GM23338 (cell line): ENCODE data around the gene RNF215. TPM values are rescaled to one million over a fixed set of nuclear protein-coding genes. Genes with fewer than 3 reads are reported as not detected.

Source experiments
- ATAC-seq: fragments of 200-7000 bp; cut with Tn5 transposase; 3 replicates; pipeline ENCODE4 v1.9.1; 2020
- DNase-seq: peaks from one replicate; pipeline ENCODE4 v3.0.0-alpha.2; 2015; ENCODE audit warnings: low spot score
- H2AFZ ChIP-seq: fragments of 200-600 bp; sonication (generic); 2 replicates; pipeline ENCODE4 v1.8.0; 2016; ENCODE audit warnings: antibody characterized with exemption, mild to moderate bottlenecking, moderate library complexity
- H3F3A ChIP-seq: fragments of 200-600 bp; sonication (generic); replicated peaks from 2 replicates; pipeline ENCODE4 v1.8.0; 2017; ENCODE audit warnings: antibody characterized with exemption, mixed run types, low read depth
- H3K27ac ChIP-seq: fragments of 200-600 bp; sonication (generic); 2 replicates; pipeline ENCODE4 v1.6.1; 2016; ENCODE audit warnings: low read depth
- H3K27me3 ChIP-seq: fragments of 200-600 bp; sonication (generic); 2 replicates; pipeline ENCODE4 v1.8.0; 2016; ENCODE audit warnings: mild to moderate bottlenecking, mixed run types, moderate library complexity; ENCODE audit not compliant: insufficient read depth
- H3K36me3 ChIP-seq: fragments of 200-600 bp; sonication (generic); 2 replicates; pipeline ENCODE4 v1.8.0; 2016; ENCODE audit warnings: mild to moderate bottlenecking; ENCODE audit not compliant: insufficient read depth
- H3K4me1 ChIP-seq: fragments of 200-600 bp; sonication (generic); 2 replicates; pipeline ENCODE4 v1.8.0; 2016; ENCODE audit warnings: mild to moderate bottlenecking, moderate library complexity; ENCODE audit not compliant: insufficient read depth
- H3K4me2 ChIP-seq: fragments of 200-600 bp; sonication (generic); 2 replicates; pipeline ENCODE4 v1.7.1; 2017; ENCODE audit warnings: mixed run types
- H3K4me3 ChIP-seq: fragments of 200-600 bp; sonication (generic); 2 replicates; pipeline ENCODE4 v1.6.1; 2016; ENCODE audit warnings: mixed run types
- H3K79me2 ChIP-seq: fragments of 200-600 bp; sonication (generic); replicated peaks from 2 replicates; pipeline ENCODE4 v1.8.0; 2017; ENCODE audit warnings: mild to moderate bottlenecking; ENCODE audit not compliant: insufficient read depth
- H3K9me2 ChIP-seq: fragments of 200-600 bp; sonication (generic); 2 replicates; pipeline ENCODE4 v1.8.0; 2017; ENCODE audit not compliant: insufficient read depth
- H4K20me1 ChIP-seq: fragments of 200-600 bp; sonication (generic); replicated peaks from 2 replicates; pipeline ENCODE4 v1.8.0; 2017; ENCODE audit warnings: mild to moderate bottlenecking; ENCODE audit not compliant: insufficient read depth
- H3K27ac Mint-ChIP-seq: 2 replicates; pipeline ENCODE4 v1.8.0; 2020; ENCODE audit warnings: inconsistent platforms, mild to moderate bottlenecking, moderate library complexity, mixed read lengths
- H3K27me3 Mint-ChIP-seq: 3 replicates; pipeline ENCODE4 v1.8.0; 2022; ENCODE audit warnings: low read depth, mild to moderate bottlenecking, moderate library complexity, mixed read lengths, inconsistent platforms; ENCODE audit not compliant: insufficient read depth, poor library complexity
- H3K36me3 Mint-ChIP-seq: 3 replicates; pipeline ENCODE4 v1.8.0; 2021; ENCODE audit warnings: low read depth, mild to moderate bottlenecking, inconsistent platforms, moderate library complexity, mixed read lengths
- H3K4me1 Mint-ChIP-seq: 3 replicates; pipeline ENCODE4 v1.8.0; 2020; ENCODE audit warnings: mild to moderate bottlenecking, inconsistent platforms, mixed read lengths
- H3K4me3 Mint-ChIP-seq: 3 replicates; pipeline ENCODE4 v1.8.0; 2021; ENCODE audit warnings: moderate library complexity, mild to moderate bottlenecking, inconsistent platforms, mixed read lengths
- H3K9me3 Mint-ChIP-seq: 3 replicates; pipeline ENCODE4 v1.8.0; 2020; ENCODE audit warnings: moderate library complexity, mild to moderate bottlenecking, inconsistent platforms, mixed read lengths
- CREB1 ChIP-seq: fragments of 250-450 bp; sonication (Bioruptor Pico); IDR thresholded peaks from 2 replicates; pipeline ENCODE4 v1.5.0; 2020; ENCODE audit warnings: low read depth, mild to moderate bottlenecking, moderate library complexity
- EZH2 ChIP-seq: fragments of 200-600 bp; sonication (generic); IDR thresholded peaks from one replicate; pipeline ENCODE4 v1.8.0; 2017; ENCODE audit warnings: antibody characterized with exemption, mild to moderate bottlenecking, low read depth; ENCODE audit not compliant: unreplicated experiment
- EZH2phosphoT487 ChIP-seq: fragments of 200-600 bp; sonication (generic); IDR thresholded peaks from one replicate; pipeline ENCODE4 v1.8.1; 2018; ENCODE audit warnings: antibody characterized with exemption; ENCODE audit not compliant: unreplicated experiment
- JUNB ChIP-seq: IDR thresholded peaks from one replicate; pipeline ENCODE4 v1.6.1; 2016; ENCODE audit warnings: antibody characterized with exemption; ENCODE audit not compliant: unreplicated experiment
- NANOG ChIP-seq: IDR thresholded peaks from 2 replicates; pipeline ENCODE4 v1.6.1; 2016; ENCODE audit warnings: antibody characterized with exemption, borderline replicate concordance
- STAT1 ChIP-seq: IDR thresholded peaks from one replicate; pipeline ENCODE4 v1.6.1; 2016; ENCODE audit warnings: antibody characterized with exemption; ENCODE audit not compliant: unreplicated experiment
- ZNF114 ChIP-seq: fragments of 250-450 bp; sonication (Bioruptor Pico); IDR thresholded peaks from 2 replicates; pipeline ENCODE4 v1.5.0; 2020; ENCODE audit warnings: mild to moderate bottlenecking, moderate library complexity
- ZNF331 ChIP-seq: fragments of 250-450 bp; sonication (Bioruptor Pico); IDR thresholded peaks from 2 replicates; pipeline ENCODE4 v1.5.0; 2020; ENCODE audit warnings: low read depth, mild to moderate bottlenecking, moderate library complexity
- polyA plus RNA-seq: library from polyadenylated mRNA; unstranded; fragments of >200 nt; fragmentation: Nextera tagmentation; extraction: Ambion mirVana; gene quantifications from 2 replicates; pipeline ENCODE4 v1.2.1, GENCODE V29; 2016
- total RNA-seq: library from RNA; depleted of rRNA; stranded (reverse); fragments of >200 nt; shearing (Covaris generic); gene quantifications from 2 replicates; pipeline ENCODE4 v1.2.3, GENCODE V29; 2014
- TF ChIP-seq, protein P1 (sequence below): IDR thresholded peaks from one replicate; pipeline ENCODE4 v1.6.1; 2018; ENCODE audit warnings: antibody characterized with exemption; ENCODE audit not compliant: unreplicated experiment
- TF ChIP-seq, protein P2 (sequence below): IDR thresholded peaks from 2 replicates; pipeline ENCODE4 v1.6.1; 2016; ENCODE audit warnings: antibody characterized with exemption

The RNF215 gene
- total and polyA plus RNA-seq, 2 experiments from 2014 or later, result 3.3 to 13.9 TPM

DNA sequence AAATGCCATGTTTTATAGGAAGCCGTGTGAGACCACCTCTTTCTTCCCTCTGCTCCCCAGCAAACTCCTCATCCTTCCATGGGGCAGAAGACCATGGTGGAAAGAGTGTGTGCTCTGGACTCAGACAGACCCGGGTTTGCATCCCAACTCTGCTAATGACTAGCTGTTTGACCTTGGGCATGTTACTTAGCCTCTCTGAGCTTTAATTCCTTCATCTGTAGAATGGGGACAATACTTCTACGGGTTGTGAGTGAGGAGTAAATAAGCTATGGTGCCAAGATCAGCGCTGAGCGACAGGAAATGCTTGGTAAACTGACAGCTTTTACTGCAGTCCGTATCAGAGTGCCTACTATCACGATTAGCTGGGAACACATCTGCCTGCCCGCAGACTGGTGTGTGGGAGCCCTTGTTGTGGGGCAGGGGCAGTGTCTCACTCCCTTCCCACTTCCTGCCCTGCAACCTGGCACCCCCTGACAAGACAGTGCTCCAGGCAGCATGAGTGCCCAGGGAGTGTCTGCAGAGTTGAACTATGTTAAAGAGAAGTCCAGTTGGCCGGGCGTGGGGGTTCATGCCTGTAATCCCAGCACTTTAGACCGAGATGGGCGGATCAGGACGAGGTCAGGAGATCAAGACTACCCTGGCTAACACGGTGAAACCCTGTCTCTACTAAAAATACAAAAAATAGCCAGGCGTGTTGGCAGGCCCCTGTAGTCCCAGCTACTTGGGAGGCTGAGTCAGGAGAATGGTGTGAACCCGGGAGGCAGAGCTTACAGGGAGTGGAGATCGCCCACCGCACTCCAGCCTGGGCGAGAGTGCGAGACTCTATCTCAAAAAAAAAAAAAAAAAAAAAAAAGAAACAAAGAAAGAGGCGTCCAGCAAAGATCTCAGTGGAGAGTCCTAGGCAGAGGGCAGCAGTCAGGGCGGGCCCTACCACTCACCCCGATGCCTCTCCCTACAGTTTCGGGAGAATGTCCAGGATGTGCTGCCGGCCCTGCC lies 11.8 kb upstream of the RNF215 start:
- Mint-ChIP-seq H3K36me3 (no peaks in the 10 kb centered on the region; the same call in 1 of the 3 replicates), H3K27me3 (peaks cover 36% of the 10 kb centered on the region), H3K4me3 (no peak overlapping the region), H3K4me1 (peaks cover 24% of the 10 kb centered on the region), H3K9me3 (no peaks in the 10 kb centered on the region), H3K27ac (no peak overlapping the region)
- Histone ChIP-seq H3K4me1 (peaks cover 17% of the 10 kb centered on the region), H3K4me2 (no peak overlapping the region), H3K4me3 (no peak overlapping the region), H3K36me3 (no peaks in the 10 kb centered on the region), H3K27me3 (peaks cover 34% of the 10 kb centered on the region), H3F3A (peaks cover 4% of the 10 kb centered on the region; the same call in 1 of the 2 replicates), H4K20me1 (no peaks in the 10 kb centered on the region), H3K27ac (no peak overlapping the region), H2AFZ (no peak overlapping the region), H3K79me2 (no peaks in the 10 kb centered on the region), H3K9me2 (no peaks in the 10 kb centered on the region)
- ATAC-seq (no peak), DNase-seq (no peak)
- no peak for TF ChIP-seq EZH2phosphoT487
- TF ChIP-seq, protein P1, sequence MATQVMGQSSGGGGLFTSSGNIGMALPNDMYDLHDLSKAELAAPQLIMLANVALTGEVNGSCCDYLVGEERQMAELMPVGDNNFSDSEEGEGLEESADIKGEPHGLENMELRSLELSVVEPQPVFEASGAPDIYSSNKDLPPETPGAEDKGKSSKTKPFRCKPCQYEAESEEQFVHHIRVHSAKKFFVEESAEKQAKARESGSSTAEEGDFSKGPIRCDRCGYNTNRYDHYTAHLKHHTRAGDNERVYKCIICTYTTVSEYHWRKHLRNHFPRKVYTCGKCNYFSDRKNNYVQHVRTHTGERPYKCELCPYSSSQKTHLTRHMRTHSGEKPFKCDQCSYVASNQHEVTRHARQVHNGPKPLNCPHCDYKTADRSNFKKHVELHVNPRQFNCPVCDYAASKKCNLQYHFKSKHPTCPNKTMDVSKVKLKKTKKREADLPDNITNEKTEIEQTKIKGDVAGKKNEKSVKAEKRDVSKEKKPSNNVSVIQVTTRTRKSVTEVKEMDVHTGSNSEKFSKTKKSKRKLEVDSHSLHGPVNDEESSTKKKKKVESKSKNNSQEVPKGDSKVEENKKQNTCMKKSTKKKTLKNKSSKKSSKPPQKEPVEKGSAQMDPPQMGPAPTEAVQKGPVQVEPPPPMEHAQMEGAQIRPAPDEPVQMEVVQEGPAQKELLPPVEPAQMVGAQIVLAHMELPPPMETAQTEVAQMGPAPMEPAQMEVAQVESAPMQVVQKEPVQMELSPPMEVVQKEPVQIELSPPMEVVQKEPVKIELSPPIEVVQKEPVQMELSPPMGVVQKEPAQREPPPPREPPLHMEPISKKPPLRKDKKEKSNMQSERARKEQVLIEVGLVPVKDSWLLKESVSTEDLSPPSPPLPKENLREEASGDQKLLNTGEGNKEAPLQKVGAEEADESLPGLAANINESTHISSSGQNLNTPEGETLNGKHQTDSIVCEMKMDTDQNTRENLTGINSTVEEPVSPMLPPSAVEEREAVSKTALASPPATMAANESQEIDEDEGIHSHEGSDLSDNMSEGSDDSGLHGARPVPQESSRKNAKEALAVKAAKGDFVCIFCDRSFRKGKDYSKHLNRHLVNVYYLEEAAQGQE, result no peak

DNA sequence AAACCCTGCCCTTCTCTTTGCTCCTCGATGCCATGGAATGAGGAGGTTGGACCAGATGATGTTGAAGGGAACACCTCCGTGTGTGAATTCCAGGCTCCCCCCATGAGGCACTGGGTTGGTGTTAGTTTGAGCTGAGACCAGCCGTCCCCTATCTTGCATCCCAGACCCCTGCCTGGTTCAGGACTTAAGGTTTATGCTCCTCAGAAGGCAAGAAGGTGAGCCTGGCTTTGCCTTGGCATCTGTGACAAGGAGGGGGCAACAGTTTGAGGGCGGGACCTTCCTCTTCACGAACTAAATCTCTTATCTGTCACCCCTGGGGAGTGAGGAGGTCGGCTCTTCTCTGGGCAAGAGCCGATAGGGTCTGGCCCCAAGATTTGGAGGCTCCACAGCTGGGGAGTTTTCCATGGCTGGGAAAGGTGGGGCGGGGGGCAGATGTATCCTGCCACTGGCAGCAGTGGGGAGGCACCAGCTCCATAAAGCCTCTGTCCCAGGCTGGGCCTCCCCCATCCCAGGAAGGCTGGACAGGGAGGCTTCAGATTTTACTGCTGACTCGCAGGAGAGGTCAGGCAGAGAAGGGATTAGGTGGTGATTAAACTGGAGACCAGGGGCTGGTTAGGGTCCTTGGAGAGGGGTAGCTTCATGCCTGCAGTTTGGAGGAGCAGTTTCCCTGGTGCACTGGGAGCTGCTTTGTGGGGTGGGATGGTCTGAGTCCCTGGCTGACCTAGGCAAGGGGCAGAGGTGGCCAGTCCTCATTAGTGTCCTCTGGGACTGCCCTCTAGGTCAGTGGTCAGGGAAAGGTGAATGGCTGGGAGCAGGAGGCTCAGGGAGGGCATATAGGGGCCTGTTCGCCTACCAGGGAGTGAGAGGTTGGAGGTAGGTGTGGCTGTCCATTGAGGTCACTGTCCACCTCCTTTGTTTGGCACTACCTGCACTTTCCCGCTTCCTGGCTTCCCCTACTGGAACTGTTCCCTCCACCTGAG lies 10.7 kb upstream of the RNF215 start:
- peak overlapping the region; percentile 81 for H3K4me3 ChIP-seq
- H3K4me1 Mint-ChIP-seq, result peaks cover 32% of the 10 kb centered on the region
- H3K4me2 ChIP-seq, result peak overlapping the region; percentile 93
- H3F3A ChIP-seq, result peaks cover 4% of the 10 kb centered on the region; the same call in 1 of the 2 replicates
- ATAC-seq (peak; percentile 7; the same call in 1 of the 3 replicates), DNase-seq (no peak)
- no peaks in the 10 kb centered on the region for H4K20me1 ChIP-seq
- peaks cover 43% of the 10 kb centered on the region for H3K27me3 Mint-ChIP-seq
- H2AFZ ChIP-seq, result peak overlapping the region; percentile 32; the same call in 1 of the 2 replicates
- peaks cover 20% of the 10 kb centered on the region for H3K4me1 ChIP-seq
- no peaks in the 10 kb centered on the region for H3K9me3 Mint-ChIP-seq
- H3K36me3 Mint-ChIP-seq, result no peaks in the 10 kb centered on the region; the same call in 1 of the 3 replicates
- H3K36me3 ChIP-seq, result no peaks in the 10 kb centered on the region
- peaks cover 34% of the 10 kb centered on the region for H3K27me3 ChIP-seq
- no peaks in the 10 kb centered on the region for H3K9me2 ChIP-seq
- H3K79me2 ChIP-seq, result no peaks in the 10 kb centered on the region
- H3K27ac ChIP-seq, result no peak overlapping the region
- no peak overlapping the region for H3K27ac Mint-ChIP-seq
- H3K4me3 Mint-ChIP-seq, result peak overlapping the region; percentile 82
- TF ChIP-seq CREB1 (no peak), EZH2phosphoT487 (no peak), EZH2 (no peak), ZNF114 (no peak), STAT1 (no peak), ZNF331 (CRISPR knock-in tag) (no peak), NANOG (no peak), JUNB (no peak)
- TF ChIP-seq, protein P2, sequence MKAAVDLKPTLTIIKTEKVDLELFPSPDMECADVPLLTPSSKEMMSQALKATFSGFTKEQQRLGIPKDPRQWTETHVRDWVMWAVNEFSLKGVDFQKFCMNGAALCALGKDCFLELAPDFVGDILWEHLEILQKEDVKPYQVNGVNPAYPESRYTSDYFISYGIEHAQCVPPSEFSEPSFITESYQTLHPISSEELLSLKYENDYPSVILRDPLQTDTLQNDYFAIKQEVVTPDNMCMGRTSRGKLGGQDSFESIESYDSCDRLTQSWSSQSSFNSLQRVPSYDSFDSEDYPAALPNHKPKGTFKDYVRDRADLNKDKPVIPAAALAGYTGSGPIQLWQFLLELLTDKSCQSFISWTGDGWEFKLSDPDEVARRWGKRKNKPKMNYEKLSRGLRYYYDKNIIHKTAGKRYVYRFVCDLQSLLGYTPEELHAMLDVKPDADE, result no peak
- TF ChIP-seq, protein P1, result no peak
